HepG2 (cell line): ENCODE data around the gene BCLAF1. TPM values are rescaled to one million over a fixed set of nuclear protein-coding genes. Genes with fewer than 3 reads are reported as not detected.

Experiments
- ATRX ChIP-seq: sonication (generic); formaldehyde crosslinking; IDR thresholded peaks from 2 replicates; pipeline ENCODE4 v1.4.0; 2020; ENCODE audit warnings: missing genetic modification reagents, borderline replicate concordance
- BORCS8-MEF2B ChIP-seq: sonication (generic); formaldehyde crosslinking; IDR thresholded peaks from 2 replicates; pipeline ENCODE4 v1.8.0; 2022; ENCODE audit warnings: mild to moderate bottlenecking, missing genetic modification reagents
- BRCA1 ChIP-seq: sonication (generic); formaldehyde crosslinking; IDR thresholded peaks from 2 replicates; pipeline ENCODE4 v1.4.0; 2020; ENCODE audit warnings: missing genetic modification reagents
- CBFB ChIP-seq: sonication (generic); formaldehyde crosslinking; IDR thresholded peaks from 2 replicates; pipeline ENCODE4 v1.4.0; 2020; ENCODE audit warnings: missing genetic modification reagents
- IRF2 ChIP-seq: IDR thresholded peaks from 2 replicates; pipeline ENCODE4 v1.6.1; 2018; ENCODE audit warnings: missing genetic modification reagents, missing compliant biosample characterization
- KDM2A ChIP-seq: sonication (generic); formaldehyde crosslinking; IDR thresholded peaks from 2 replicates; pipeline ENCODE4 v1.4.0; 2020; ENCODE audit warnings: low read depth, missing genetic modification reagents, borderline replicate concordance
- KDM5B ChIP-seq: sonication (generic); formaldehyde crosslinking; IDR thresholded peaks from 2 replicates; pipeline ENCODE4 v1.4.0; 2020; ENCODE audit warnings: missing genetic modification reagents, mild to moderate bottlenecking, borderline replicate concordance
- NR2F1 ChIP-seq, 2 experiments: fragments of 450-650 bp in 1 of 2; formaldehyde crosslinking in 1 of 2; IDR thresholded peaks; 2 replicates each; pipeline versions ENCODE4 v1.5.0 to v1.6.1; 2016 to 2020; ENCODE audit warnings: mild to moderate bottlenecking in 1 of 2, missing compliant biosample characterization in 1 of 2, missing genetic modification reagents in 1 of 2, moderate library complexity in 1 of 2
- NR2F2 ChIP-seq: IDR thresholded peaks from 2 replicates; pipeline ENCODE4 v1.6.1; 2012; ENCODE audit warnings: low read depth, inconsistent platforms, borderline replicate concordance
- NRL ChIP-seq: sonication (generic); formaldehyde crosslinking; IDR thresholded peaks from 2 replicates; pipeline ENCODE4 v1.5.0; 2020; ENCODE audit warnings: missing genetic modification reagents, mild to moderate bottlenecking, moderate library complexity, borderline replicate concordance
- RCOR2 ChIP-seq: IDR thresholded peaks from 2 replicates; pipeline ENCODE4 v1.6.1; 2016; ENCODE audit warnings: missing biosample characterization, missing genetic modification reagents
- SMAD1 ChIP-seq: sonication (generic); formaldehyde crosslinking; IDR thresholded peaks from 2 replicates; pipeline ENCODE4 v1.4.0; 2020; ENCODE audit warnings: missing genetic modification reagents, low read depth, mild to moderate bottlenecking, borderline replicate concordance
- SOX5 ChIP-seq: IDR thresholded peaks from 2 replicates; pipeline ENCODE4 v1.6.1; 2016; ENCODE audit warnings: borderline replicate concordance
- SP5 ChIP-seq: IDR thresholded peaks from 2 replicates; pipeline ENCODE4 v1.6.1; 2016; ENCODE audit warnings: low read depth, borderline replicate concordance
- TBX3 ChIP-seq: fragments of 450-650 bp; IDR thresholded peaks from 2 replicates; pipeline ENCODE4 v1.6.1; 2017; ENCODE audit warnings: antibody characterized with exemption, mild to moderate bottlenecking, inconsistent platforms, borderline replicate concordance
- TMF1 ChIP-seq: sonication (generic); formaldehyde crosslinking; IDR thresholded peaks from 2 replicates; pipeline ENCODE4 v1.8.1; 2022; ENCODE audit warnings: low read depth, missing genetic modification reagents
- TRIM24 ChIP-seq: sonication (generic); formaldehyde crosslinking; IDR thresholded peaks from 2 replicates; pipeline ENCODE4 v1.8.0; 2022; ENCODE audit warnings: mild to moderate bottlenecking, missing genetic modification reagents
- XBP1 ChIP-seq: sonication (generic); formaldehyde crosslinking; IDR thresholded peaks from 2 replicates; pipeline ENCODE4 v1.5.0; 2020; ENCODE audit warnings: missing genetic modification reagents
- ZNF12 ChIP-seq: sonication (generic); formaldehyde crosslinking; IDR thresholded peaks from 2 replicates; pipeline ENCODE4 v1.5.0; 2020; ENCODE audit warnings: missing genetic modification reagents
- ZNF747 ChIP-seq: sonication (generic); formaldehyde crosslinking; IDR thresholded peaks from 2 replicates; pipeline ENCODE4 v1.8.1; 2023; ENCODE audit warnings: missing genetic modification reagents, mild to moderate bottlenecking, borderline replicate concordance
- ZNF792 ChIP-seq: IDR thresholded peaks from 2 replicates; pipeline ENCODE4 v1.6.1; 2016
- polyA plus RNA-seq, 8 experiments: library from polyadenylated mRNA; depleted of rRNA in 3 of 8; stranded (reverse) in 7 of 8; unstranded in 1 of 8; fragments of >200 nt; fragmentation: Illumina TruSeq in 4 of 8; extraction: Trizol in 4 of 8; gene quantifications; 2 replicates each; pipeline versions ENCODE4 v1.2.1 to v1.2.3, GENCODE V29; 2011 to 2016; ENCODE audit warnings: low read depth in 4 of 8, missing spikeins in 1 of 8, mixed read lengths in 1 of 8; ENCODE audit not compliant: insufficient read depth in 1 of 8
- total RNA-seq, 5 experiments: library from RNA; depleted of rRNA; stranded (reverse); fragments of >200 nt; fragmentation: Illumina TruSeq; extraction: Trizol; gene quantifications; 2 replicates each; pipeline ENCODE4 v1.2.3, GENCODE V29; 2016; ENCODE audit warnings: low read depth in 1 of 5
- TF ChIP-seq, protein P1 (sequence below): sonication (generic); formaldehyde crosslinking; IDR thresholded peaks from 2 replicates; pipeline ENCODE4 v1.5.0; 2020; ENCODE audit warnings: mild to moderate bottlenecking, missing genetic modification reagents, moderate library complexity
- TF ChIP-seq, protein P2 (sequence below): IDR thresholded peaks from 2 replicates; pipeline ENCODE4 v1.6.1; 2016; ENCODE audit warnings: missing genetic modification reagents, missing compliant biosample characterization
- TF ChIP-seq, protein P3 (sequence below): IDR thresholded peaks from 2 replicates; pipeline ENCODE4 v1.6.1; 2012; ENCODE audit warnings: inconsistent platforms
- TF ChIP-seq, protein P4 (sequence below): sonication (generic); formaldehyde crosslinking; IDR thresholded peaks from 2 replicates; pipeline ENCODE4 v1.8.1; 2022; ENCODE audit warnings: low read depth, mild to moderate bottlenecking, missing genetic modification reagents

The BCLAF1 gene
- total and polyA plus RNA-seq, 2 of the 13 experiments (the other 11 are each of a cell fraction or from before 2014, with no cell fraction given): 55.3 to 292 TPM

DNA sequence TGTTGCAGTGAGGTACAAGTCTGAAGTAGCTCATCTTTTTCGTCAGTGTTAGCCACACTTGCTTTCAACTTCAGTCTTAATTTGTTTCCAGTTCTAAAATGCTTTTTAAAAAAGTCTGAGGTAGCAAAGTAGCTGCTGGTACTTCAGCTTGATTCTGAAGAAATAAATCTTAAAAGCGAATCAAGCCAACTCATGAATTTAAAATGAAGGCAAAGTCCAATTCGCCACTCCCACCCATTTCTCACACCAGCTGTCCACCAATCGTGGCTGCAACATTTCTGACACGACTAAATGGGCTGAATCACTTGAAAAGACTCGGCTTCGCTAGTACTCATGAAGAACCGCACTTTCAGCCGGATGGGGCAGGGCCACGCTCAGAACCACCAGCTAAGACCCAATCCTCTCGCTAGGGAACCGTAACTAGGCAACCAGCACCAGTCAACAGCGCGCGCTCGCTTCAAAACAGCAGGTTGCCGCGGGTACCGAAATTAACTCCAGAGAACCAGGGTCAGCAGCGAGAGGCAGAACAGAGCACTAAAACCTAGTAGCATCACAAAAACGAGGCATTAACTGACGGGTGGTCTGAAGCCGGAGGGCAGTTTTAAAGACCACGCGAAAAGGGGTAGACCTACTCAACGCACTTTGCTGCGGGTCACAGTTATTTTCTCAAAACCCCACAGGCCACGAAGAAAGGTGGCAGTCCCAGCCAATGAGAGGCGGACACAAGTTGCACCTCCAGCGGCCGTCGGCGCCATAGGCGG, 900 bp downstream of the BCLAF1 start (continued):
- TF ChIP-seq, protein P1, sequence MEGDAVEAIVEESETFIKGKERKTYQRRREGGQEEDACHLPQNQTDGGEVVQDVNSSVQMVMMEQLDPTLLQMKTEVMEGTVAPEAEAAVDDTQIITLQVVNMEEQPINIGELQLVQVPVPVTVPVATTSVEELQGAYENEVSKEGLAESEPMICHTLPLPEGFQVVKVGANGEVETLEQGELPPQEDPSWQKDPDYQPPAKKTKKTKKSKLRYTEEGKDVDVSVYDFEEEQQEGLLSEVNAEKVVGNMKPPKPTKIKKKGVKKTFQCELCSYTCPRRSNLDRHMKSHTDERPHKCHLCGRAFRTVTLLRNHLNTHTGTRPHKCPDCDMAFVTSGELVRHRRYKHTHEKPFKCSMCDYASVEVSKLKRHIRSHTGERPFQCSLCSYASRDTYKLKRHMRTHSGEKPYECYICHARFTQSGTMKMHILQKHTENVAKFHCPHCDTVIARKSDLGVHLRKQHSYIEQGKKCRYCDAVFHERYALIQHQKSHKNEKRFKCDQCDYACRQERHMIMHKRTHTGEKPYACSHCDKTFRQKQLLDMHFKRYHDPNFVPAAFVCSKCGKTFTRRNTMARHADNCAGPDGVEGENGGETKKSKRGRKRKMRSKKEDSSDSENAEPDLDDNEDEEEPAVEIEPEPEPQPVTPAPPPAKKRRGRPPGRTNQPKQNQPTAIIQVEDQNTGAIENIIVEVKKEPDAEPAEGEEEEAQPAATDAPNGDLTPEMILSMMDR (CRISPR knock-in tag): 0 out of 2 replicates have a peak, but pooled peaks have one; percentile 3
- TF ChIP-seq ZNF12 (CRISPR knock-in tag) (peak; percentile 41; the same call in 1 of the 2 replicates), SMAD1 (CRISPR knock-in tag) (0 out of 2 replicates have a peak, but pooled peaks have one; percentile 19), ZNF792 (CRISPR knock-in tag) (no peak), NR2F1 (CRISPR knock-in tag; IDR thresholded peaks at IDR 0.05) (no peak; a peak in 1 of 4 replicates), BRCA1 (CRISPR knock-in tag) (no peak), BORCS8-MEF2B (CRISPR knock-in tag) (0 out of 2 replicates have a peak, but pooled peaks have one; percentile 39), ATRX (CRISPR knock-in tag) (no peak), TMF1 (CRISPR knock-in tag) (peak; percentile 48; the same call in 1 of the 2 replicates), RCOR2 (CRISPR knock-in tag) (no peak), SOX5 (CRISPR knock-in tag) (no peak), KDM5B (peak; percentile 11; the same call in 1 of the 2 replicates), CBFB (CRISPR knock-in tag) (peak; percentile 17; the same call in 1 of the 2 replicates), TRIM24 (CRISPR knock-in tag) (no peak), TBX3 (peak; percentile 89), KDM2A (CRISPR knock-in tag) (peak; percentile 18; the same call in 1 of the 2 replicates), XBP1 (0 out of 2 replicates have a peak, but pooled peaks have one; percentile 42), SP5 (CRISPR knock-in tag) (peak; percentile 61; the same call in 1 of the 2 replicates), NRL (no peak), ZNF747 (CRISPR knock-in tag) (0 out of 2 replicates have a peak, but pooled peaks have one; percentile 40), NR2F2 (peak; percentile 14; the same call in 1 of the 2 replicates), IRF2 (CRISPR knock-in tag) (0 out of 2 replicates have a peak, but pooled peaks have one; percentile 15)
- TF ChIP-seq, protein P2, sequence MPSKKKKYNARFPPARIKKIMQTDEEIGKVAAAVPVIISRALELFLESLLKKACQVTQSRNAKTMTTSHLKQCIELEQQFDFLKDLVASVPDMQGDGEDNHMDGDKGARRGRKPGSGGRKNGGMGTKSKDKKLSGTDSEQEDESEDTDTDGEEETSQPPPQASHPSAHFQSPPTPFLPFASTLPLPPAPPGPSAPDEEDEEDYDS (CRISPR knock-in tag): peak; percentile 45; the same call in 1 of the 2 replicates
- TF ChIP-seq, protein P3, sequence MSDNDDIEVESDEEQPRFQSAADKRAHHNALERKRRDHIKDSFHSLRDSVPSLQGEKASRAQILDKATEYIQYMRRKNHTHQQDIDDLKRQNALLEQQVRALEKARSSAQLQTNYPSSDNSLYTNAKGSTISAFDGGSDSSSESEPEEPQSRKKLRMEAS: 0 out of 2 replicates have a peak, but pooled peaks have one; percentile 4
- TF ChIP-seq, protein P4, sequence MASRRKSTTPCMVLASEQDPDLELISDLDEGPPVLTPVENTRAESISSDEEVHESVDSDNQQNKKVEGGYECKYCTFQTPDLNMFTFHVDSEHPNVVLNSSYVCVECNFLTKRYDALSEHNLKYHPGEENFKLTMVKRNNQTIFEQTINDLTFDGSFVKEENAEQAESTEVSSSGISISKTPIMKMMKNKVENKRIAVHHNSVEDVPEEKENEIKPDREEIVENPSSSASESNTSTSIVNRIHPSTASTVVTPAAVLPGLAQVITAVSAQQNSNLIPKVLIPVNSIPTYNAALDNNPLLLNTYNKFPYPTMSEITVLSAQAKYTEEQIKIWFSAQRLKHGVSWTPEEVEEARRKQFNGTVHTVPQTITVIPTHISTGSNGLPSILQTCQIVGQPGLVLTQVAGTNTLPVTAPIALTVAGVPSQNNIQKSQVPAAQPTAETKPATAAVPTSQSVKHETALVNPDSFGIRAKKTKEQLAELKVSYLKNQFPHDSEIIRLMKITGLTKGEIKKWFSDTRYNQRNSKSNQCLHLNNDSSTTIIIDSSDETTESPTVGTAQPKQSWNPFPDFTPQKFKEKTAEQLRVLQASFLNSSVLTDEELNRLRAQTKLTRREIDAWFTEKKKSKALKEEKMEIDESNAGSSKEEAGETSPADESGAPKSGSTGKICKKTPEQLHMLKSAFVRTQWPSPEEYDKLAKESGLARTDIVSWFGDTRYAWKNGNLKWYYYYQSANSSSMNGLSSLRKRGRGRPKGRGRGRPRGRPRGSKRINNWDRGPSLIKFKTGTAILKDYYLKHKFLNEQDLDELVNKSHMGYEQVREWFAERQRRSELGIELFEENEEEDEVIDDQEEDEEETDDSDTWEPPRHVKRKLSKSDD: no peak
